NCI-H2107 treated with DMSO at 0.1 percent for 48 hours (cell line): ENCODE data around the gene FERMT2.

Experiments used
- DNase-seq: peaks from one replicate; lab custom pipeline; 2025; ENCODE audit not compliant: unreplicated experiment; lab: John Stamatoyannopoulos, UW

Gene FERMT2

GRCh38 chr14:52902971-52903619 lies 47.8 kb downstream of the FERMT2 start:
- no peak for DNase-seq

GRCh38 chr14:52901357-52901980 lies 49.4 kb downstream of the FERMT2 start:
- no peak for DNase-seq

GRCh38 chr14:52900731-52901130 lies 50.1 kb downstream of the FERMT2 start:
- DNase-seq, result no peak

- no peak for DNase-seq
Observed at GRCh38 chr14:52898496-52898895, 52.4 kb downstream of the FERMT2 start.

GRCh38 chr14:52895000-52895399 lies 55.9 kb downstream of the FERMT2 start:
- DNase-seq, result no peak

GRCh38 chr14:52891800-52892199 lies 59.0 kb downstream of the FERMT2 start:
- no peak for DNase-seq

- DNase-seq, result no peak
Observed at GRCh38 chr14:52888839-52889838, 61.7 kb downstream of the FERMT2 start.

GRCh38 chr14:52888159-52888558 lies 62.7 kb downstream of the FERMT2 start:
- no peak for DNase-seq

- DNase-seq, result no peak
Observed at GRCh38 chr14:52885230-52885629, 65.6 kb downstream of the FERMT2 start.

GRCh38 chr14:52883658-52884057 lies 67.2 kb downstream of the FERMT2 start:
- no peak for DNase-seq

- DNase-seq, result no peak
Observed at GRCh38 chr14:52882824-52883223, 68.0 kb downstream of the FERMT2 start.

GRCh38 chr14:52879958-52880357 lies 70.9 kb downstream of the FERMT2 start:
- no peak for DNase-seq

GRCh38 chr14:52878946-52879345 lies 71.9 kb downstream of the FERMT2 start:
- DNase-seq, result no peak

GRCh38 chr14:52878469-52878868 lies 72.4 kb downstream of the FERMT2 start:
- no peak for DNase-seq

GRCh38 chr14:52877628-52878027 lies 73.2 kb downstream of the FERMT2 start:
- DNase-seq, result no peak

GRCh38 chr14:52876806-52877205 lies 74.0 kb downstream of the FERMT2 start:
- DNase-seq, result no peak

GRCh38 chr14:52876311-52876710 lies 74.5 kb downstream of the FERMT2 start:
- no peak for DNase-seq

GRCh38 chr14:52875707-52876106 lies 75.1 kb downstream of the FERMT2 start:
- no peak for DNase-seq

- DNase-seq, result no peak
Observed at GRCh38 chr14:52874389-52874788, 76.5 kb downstream of the FERMT2 start.

GRCh38 chr14:52873694-52874093 lies 77.2 kb downstream of the FERMT2 start:
- no peak for DNase-seq

- no peak for DNase-seq
Observed at GRCh38 chr14:52873065-52873464, 77.8 kb downstream of the FERMT2 start.

GRCh38 chr14:52871606-52872005 lies 79.2 kb downstream of the FERMT2 start:
- DNase-seq, result no peak
